ENCODE measurements around the gene OR4C16.

OR4C16 gene, protein sequence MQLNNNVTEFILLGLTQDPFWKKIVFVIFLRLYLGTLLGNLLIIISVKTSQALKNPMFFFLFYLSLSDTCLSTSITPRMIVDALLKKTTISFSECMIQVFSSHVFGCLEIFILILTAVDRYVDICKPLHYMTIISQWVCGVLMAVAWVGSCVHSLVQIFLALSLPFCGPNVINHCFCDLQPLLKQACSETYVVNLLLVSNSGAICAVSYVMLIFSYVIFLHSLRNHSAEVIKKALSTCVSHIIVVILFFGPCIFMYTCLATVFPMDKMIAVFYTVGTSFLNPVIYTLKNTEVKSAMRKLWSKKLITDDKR

DNA sequence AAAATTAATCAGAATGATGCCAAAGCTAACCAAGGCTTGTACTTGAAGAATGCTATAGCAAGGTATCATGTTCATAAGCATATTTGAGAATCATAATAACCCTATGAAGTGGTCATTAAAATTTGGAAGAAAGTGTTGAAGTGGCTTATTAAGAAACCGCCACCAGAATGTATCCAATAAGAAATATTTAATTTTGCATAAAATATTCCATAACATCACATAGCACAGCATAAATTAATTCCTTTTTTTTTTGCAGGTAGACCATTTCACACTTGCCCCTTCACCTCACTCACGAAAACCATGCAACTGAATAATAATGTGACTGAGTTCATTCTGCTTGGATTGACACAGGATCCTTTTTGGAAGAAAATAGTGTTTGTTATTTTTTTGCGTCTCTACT, at the start of gene OR4C16:
TSS of gene OR4C16 (plus strand) at position 301 of the 400 bp plus-strand sequence. CDS start at position 301, 0 bp downstream.
- in situ Hi-C loops (cut with HindIII; ENCODE audit: low pct_ligation_motif_present, low pct_unique_long_range_greater_than_20kb, low sequenced_read_pairs) = no loop called here
- DNase-seq = no peak

DNA sequence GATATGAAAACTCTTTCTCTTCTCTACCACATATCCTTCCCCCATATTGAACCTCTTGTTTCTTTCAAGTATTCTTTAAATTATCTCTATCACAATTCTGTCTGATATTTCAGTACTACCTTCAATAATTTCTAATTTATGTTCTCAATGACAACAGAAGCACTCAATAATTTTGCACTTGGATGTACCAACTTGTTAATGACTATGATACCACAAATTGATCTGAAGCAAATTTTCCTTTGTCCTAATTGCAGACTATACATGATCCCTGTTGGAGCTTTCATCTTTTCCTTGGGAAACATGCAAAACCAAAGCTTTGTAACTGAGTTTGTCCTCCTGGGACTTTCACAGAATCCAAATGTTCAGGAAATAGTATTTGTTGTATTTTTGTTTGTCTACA, 17.8 kb upstream of the OR4C16 start, which contains the start of gene OR4C15:
TSS of gene OR4C15 (plus strand) at position 301 of the 400 bp plus-strand sequence. CDS start at position 301, 0 bp downstream.
- no peak for DNase-seq
- in situ Hi-C loops (cut with HindIII; ENCODE audit: low pct_ligation_motif_present, low pct_unique_long_range_greater_than_20kb, low sequenced_read_pairs) = no loop called here

DNA sequence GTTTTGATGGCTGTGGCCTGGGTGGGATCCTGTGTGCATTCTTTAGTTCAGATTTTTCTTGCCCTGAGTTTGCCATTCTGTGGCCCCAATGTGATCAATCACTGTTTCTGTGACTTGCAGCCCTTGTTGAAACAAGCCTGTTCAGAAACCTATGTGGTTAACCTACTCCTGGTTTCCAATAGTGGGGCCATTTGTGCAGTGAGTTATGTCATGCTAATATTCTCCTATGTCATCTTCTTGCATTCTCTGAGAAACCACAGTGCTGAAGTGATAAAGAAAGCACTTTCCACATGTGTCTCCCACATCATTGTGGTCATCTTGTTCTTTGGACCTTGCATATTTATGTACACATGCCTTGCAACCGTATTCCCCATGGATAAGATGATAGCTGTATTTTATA, 620 bp downstream of the OR4C16 start:
- in situ Hi-C loops (cut with HindIII; ENCODE audit: low pct_ligation_motif_present, low pct_unique_long_range_greater_than_20kb, low sequenced_read_pairs) = no loop called here
- DNase-seq = no peak

DNA sequence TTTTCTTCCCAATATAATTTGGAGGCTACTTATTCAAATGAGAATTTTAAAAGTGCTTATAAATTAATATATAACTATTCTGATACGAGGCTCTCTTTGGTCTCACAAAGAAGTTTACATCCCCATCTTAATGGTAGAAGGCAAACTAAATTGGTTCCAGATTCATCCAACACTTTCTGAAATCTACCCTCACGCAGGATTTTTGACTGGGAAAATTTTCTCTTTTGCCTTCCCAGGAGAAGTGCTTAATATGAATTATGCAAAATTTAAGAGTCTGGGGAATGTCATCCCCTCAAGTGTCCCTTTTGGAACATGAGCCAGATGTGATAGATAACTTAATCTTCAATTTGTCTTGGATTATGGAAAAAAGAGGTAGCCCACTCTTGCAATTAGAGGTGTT, 35.6 kb downstream of the OR4C16 start, which contains the start of gene OR4C11:
TSS of gene OR4C11 (minus strand) at position 101 of the 400 bp plus-strand sequence. CDS start 3,272 bp downstream, outside the sequence.
- no peak for DNase-seq
- in situ Hi-C loops (cut with HindIII; ENCODE audit: low pct_ligation_motif_present, low pct_unique_long_range_greater_than_20kb, low sequenced_read_pairs) = no loop called here
